ENCODE results near the gene DSC1.

The DSC1 gene

GRCh38 chr18:31170335-31170734, 7.7 kb upstream of the DSC1 start:
- no peak for DNase-seq (ENCODE audit: low read depth)
- H3K4me3 ChIP-seq (ENCODE audit: low read depth, low read length) = no peak overlapping the region
- TF ChIP-seq POLR2A (IDR thresholded peaks at IDR 0.05; ENCODE audit: extremely low read depth, insufficient read length) (no peak), MAX (IDR thresholded peaks at IDR 0.05; ENCODE audit: low read depth, low read length) (no peak), CTCF (IDR thresholded peaks at IDR 0.05; ENCODE audit: low read depth, low read length) (no peak), MYC (IDR thresholded peaks at IDR 0.05; ENCODE audit: low read depth, low read length) (no peak)

- no peak overlapping the region for H3K4me3 ChIP-seq (ENCODE audit: low read depth, low read length)
- no peak for DNase-seq (ENCODE audit: low read depth)
- TF ChIP-seq CTCF (IDR thresholded peaks at IDR 0.05; ENCODE audit: low read depth, low read length) (no peak), MYC (IDR thresholded peaks at IDR 0.05; ENCODE audit: low read depth, low read length) (no peak), POLR2A (IDR thresholded peaks at IDR 0.05; ENCODE audit: extremely low read depth, insufficient read length) (no peak), MAX (IDR thresholded peaks at IDR 0.05; ENCODE audit: low read depth, low read length) (no peak)
These were observed 250 bp downstream of the DSC1 start for GRCh38 chr18:31162419-31162793.

GRCh38 chr18:31161757-31162418, 768 bp downstream of the DSC1 start:
- DNase-seq (ENCODE audit: low read depth) = no peak
- TF ChIP-seq MAX (IDR thresholded peaks at IDR 0.05; ENCODE audit: low read depth, low read length) (no peak), MYC (IDR thresholded peaks at IDR 0.05; ENCODE audit: low read depth, low read length) (no peak), CTCF (IDR thresholded peaks at IDR 0.05; ENCODE audit: low read depth, low read length) (no peak), POLR2A (IDR thresholded peaks at IDR 0.05; ENCODE audit: extremely low read depth, insufficient read length) (no peak)
- no peak overlapping the region for H3K4me3 ChIP-seq (ENCODE audit: low read depth, low read length)

- TF ChIP-seq CTCF (IDR thresholded peaks at IDR 0.05; ENCODE audit: low read depth, low read length) = no peak
- no peak for TF ChIP-seq POLR2A (IDR thresholded peaks at IDR 0.05; ENCODE audit: extremely low read depth, insufficient read length)
- TF ChIP-seq MAX (IDR thresholded peaks at IDR 0.05; ENCODE audit: low read depth, low read length) = no peak
- no peak for TF ChIP-seq MYC (IDR thresholded peaks at IDR 0.05; ENCODE audit: low read depth, low read length)
- DNase-seq (ENCODE audit: low read depth) = no peak
- no peak overlapping the region for H3K4me3 ChIP-seq (ENCODE audit: low read depth, low read length)
These were observed 5.6 kb downstream of the DSC1 start for GRCh38 chr18:31156821-31157763.

- no peak for DNase-seq (ENCODE audit: low read depth)
- no peak for TF ChIP-seq CTCF (IDR thresholded peaks at IDR 0.05; ENCODE audit: low read depth, low read length)
- TF ChIP-seq MYC (IDR thresholded peaks at IDR 0.05; ENCODE audit: low read depth, low read length) = no peak
- TF ChIP-seq MAX (IDR thresholded peaks at IDR 0.05; ENCODE audit: low read depth, low read length) = no peak
- no peak for TF ChIP-seq POLR2A (IDR thresholded peaks at IDR 0.05; ENCODE audit: extremely low read depth, insufficient read length)
- H3K4me3 ChIP-seq (ENCODE audit: low read depth, low read length) = no peak overlapping the region
These were observed 7.2 kb downstream of the DSC1 start for GRCh38 chr18:31155498-31155897.

All from NB4 (cell line).